Measurements from ENCODE around the gene ZNF502.
"Not testable (repeated sequence)": the region's sequence is repeated elsewhere in the genome, so short reads cannot be mapped to it uniquely, and the experiment has no call there.

Gene ZNF502

DNA sequence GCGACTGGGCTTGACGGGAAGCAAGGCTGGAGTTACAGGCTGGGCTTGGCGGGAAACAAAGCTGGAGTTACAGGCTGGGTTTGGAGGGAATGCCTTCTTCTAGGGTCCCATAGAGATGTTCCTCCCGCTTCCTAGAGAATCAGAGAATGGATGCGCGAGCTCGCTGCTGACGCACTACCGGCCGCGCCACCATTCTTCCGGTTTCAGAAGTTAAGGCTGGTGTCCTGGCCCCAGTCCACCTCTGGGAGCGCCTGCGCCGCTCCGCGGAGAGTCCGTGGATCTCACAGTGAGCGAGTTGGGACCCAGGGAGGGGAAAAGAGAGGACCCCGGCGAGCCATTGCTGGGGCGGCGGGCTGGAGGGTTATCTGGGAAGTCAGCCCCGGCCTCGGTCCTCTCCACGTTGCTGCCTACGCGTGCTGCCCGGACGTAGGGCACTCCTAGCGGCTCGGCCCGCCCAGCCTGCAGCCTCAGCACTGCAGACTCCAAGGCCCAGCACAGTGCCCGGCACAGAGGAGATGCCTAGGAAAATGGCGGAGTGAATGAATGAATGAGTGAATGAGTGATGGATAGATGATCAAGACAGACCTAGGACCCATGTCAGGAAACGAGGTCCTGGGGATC lies at the start of gene ZNF502:
ZNF502 (plus strand) TSS at position 206 of the 621 bp plus-strand sequence. CDS start 7,602 bp downstream, outside the sequence.
- DNase-seq, result peak in 1 of 3 experiments; percentile 54

DNA sequence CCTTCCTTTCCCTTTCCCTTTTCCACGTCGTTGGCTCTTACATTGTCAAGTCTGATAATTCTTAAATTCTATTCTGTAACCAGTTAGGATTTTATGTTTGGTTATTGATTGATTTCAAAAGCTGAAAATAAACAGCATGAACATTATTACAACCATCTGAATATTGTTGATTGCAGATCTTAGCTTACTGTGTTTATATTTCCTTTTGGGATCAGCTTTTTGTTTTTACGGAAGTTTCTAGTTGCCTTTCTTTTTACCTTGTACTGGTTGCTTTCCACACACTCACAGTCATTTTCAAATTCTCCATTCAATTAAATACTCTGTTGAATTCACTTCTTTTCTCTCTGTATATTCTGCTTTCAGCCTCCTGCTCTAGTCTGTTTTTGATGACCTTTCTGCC lies 47.3 kb upstream of the ZNF502 start:
- DNase-seq, result no peak

DNA sequence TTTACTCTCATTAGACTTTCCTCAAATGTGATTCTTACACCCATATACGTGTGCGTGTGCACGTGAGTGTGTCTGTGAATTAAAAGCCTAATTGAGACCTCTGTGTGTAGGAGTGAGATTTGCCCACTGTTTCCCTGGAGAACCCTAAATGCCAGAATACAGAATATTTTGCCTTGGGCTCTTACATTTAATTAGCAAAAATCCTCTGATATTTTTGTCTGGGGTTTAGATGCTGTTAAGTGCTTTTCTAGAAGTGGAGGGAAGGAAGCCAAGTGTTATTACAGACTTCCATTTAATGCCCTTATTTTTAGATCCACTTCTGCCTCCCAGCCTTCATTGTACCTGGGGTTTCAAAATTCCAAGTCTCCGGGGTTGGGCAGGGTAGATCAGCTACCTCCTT lies 46.1 kb upstream of the ZNF502 start:
- DNase-seq, result no peak

DNA sequence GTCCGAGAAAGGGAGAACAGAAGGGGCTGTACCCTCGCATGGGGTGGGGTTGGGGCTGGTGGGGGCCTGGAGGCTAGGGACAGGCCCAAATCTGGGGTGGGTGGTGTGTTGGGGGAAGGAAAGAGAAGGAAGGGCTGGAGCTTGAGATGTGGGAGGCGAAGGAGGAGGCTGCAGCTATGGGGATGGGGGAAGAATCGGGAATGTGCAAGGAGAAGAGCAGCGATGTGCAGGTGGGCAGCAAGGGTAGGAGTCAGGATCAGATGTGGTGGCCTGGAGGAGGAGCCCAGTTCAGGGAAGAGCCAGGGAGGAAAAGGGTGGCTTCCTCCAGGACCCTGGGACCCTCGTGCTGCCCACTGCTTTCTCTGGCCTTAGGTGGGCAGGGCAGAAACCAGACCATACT lies 42.7 kb upstream of the ZNF502 start:
- DNase-seq, result no peak

DNA sequence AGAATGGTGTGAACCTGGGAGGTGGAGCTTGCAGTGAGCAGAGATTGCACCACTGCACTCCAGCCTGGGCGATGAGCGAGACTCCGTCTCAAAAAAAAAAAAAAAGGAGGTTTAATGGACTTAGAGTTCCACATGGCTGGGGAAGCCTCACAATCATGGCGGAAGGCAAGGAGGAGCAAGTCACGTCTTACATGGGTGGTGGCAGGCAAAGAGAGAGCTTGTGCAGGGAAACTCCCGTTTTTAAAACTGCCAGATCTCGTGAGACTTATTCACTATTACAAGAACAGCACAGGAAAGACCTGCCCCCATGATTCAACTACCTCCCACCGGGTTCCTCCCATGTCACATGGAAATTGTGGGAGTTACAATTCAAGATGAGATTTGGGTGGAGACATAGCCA lies 39.0 kb upstream of the ZNF502 start:
- not testable (repeated sequence) for DNase-seq

DNA sequence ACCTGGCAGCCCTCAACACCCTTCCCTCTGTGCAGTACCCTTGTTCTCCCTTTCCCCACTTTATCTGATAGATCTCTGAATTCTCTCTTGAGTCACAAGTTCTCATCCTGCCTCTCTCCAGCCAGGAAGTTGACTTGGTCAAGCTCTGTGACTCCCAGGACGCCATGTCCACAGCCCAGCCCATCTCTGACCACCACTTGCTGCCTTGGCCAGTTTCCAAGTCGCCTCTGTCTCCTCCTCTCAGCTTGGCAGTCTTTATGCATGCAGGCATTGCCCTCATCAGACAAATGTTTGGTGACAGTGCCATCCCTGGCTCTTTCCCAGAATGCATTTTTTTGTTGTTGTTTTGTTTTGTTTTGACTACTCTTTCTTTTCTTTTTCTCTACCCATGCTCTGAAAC lies 38.2 kb upstream of the ZNF502 start:
- DNase-seq, result no peak

DNA sequence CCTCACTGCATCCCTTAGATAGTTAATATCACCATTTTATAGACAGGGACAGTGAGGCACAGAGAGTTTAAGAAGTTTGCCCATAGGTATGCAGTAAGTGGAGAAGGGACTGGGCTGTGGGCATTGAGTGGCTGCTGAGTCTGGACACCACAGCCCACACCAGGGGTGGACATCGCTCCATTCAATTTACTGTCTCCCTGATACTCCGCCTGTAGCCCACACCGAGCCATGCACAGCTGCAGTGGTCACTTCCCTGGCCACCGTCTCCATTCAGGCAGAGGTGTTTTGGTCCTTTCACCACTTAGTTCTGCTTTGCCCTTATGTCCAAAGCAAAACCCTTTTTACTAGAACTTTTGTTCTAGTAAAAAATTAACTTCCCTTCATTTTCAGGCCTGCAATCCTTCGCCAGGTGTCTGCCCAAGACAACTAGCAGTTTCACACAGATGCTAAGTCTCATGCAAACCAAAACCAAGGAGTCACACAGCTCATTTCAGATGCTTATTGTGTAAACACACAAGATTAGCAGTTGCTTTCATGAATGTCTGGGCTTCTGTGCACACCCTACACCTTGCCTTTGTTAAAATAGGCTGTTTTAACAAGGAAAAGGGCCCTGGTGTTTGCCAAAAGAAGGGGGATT lies 33.9 kb upstream of the ZNF502 start:
- DNase-seq, result no peak

DNA sequence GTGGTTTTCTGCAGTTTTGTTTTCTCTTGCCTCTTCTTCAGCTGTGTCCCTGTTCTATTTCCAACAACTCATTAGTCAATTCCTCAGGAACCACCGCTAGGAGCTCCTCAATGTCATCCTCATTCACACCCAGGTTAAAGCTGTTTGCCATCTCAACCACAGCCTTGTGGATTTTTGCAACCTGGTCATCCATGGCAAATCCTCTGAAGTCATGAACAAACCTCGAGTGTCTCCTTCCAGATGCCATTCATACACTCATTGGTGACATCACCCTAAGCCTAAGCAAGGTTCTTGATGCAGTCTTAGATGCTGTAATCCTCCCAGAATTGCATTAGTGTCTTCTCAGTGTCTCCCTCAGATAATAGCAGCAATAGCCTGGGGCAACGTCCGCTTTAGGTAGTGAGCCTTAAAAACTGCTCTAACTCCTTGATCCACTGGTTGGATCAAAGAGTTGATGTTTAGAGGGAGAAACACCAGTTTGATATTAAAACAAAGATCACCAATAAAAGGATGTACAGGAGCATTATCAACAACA lies 31.5 kb upstream of the ZNF502 start:
- no peak for DNase-seq

DNA sequence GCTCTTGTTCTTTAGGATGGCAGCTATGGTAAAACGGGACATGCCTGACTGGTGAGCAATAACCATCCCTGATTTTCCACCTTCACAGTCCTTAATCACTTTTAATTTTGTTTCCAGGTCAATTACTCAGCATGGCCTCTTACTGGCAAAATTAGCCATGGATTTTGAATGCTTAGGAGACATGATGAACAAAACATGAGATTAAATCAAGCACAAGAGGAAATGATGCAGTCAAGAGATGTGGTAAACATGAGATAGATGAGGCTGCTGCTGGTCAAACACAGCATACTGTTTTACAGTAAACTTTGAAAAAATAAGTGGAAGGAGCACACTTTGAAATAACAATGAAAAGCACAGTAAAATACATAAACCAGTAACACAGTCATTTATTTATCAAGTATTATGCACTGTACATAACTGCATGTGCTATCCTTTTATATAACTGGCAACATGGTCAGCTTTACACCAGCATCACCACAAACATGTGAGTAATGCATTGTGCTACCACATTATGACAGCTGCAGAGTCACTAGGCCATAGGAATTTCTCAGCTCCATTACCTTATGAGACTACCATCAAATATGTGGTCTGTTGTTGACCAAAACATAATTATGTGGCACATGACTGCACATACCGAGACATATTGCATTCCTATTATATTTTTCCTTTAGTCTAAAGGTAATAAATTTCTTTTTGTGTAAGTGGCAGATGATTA lies 30.1 kb upstream of the ZNF502 start:
- DNase-seq, result no peak

DNA sequence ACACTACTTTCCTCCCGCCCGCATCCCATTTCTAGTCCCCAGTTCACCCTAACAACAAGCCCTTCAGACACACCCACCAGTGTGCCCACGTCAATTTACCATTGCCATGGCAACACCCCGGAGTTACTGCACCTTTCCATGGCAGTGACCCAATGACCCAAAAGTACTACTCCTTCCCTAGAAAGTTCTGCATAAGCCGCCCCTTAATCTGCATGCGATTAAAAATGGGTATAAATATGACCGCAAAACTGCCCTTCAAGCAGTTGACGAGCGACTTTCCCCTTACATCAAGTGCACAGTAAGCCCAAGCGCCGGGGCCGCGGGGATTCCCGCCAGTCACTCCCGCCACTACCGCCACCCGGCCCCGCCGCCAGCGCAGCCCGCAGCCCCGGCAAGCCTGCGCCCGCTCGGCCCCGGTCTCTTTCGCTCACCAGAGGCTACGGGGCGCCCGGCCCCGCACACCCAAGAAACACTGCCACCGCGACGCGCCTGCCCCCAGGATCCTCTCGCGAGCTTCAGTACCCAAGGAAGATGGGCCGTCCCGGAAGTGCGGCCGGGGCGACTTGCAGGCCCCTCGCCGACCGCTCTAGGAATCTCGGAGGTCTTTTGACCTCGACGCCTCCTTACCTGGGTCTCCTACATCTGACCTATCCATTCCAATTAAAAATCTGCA lies 27.2 kb upstream of the ZNF502 start:
- DNase-seq, result peak; percentile 69 to 85 (median 74)

DNA sequence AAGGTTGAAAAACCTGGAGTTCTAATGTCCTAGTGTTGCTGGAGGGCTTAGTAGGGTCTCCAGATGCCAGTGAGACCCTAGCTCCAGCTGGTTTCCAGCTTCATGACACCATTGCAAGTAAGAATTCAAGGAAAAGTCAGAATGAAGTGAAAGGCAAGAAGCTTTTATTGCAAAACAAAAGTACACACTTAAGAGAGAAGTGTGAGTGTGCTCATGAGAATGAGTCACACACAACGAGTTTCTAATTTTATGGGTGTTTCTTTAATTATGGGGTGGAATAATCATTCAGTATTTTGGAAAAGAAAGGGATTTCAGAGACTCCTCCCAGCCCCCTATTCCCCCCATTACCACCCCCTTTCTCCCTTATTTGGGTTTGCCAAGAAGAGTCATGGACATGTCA lies 24.6 kb upstream of the ZNF502 start:
- no peak for DNase-seq

DNA sequence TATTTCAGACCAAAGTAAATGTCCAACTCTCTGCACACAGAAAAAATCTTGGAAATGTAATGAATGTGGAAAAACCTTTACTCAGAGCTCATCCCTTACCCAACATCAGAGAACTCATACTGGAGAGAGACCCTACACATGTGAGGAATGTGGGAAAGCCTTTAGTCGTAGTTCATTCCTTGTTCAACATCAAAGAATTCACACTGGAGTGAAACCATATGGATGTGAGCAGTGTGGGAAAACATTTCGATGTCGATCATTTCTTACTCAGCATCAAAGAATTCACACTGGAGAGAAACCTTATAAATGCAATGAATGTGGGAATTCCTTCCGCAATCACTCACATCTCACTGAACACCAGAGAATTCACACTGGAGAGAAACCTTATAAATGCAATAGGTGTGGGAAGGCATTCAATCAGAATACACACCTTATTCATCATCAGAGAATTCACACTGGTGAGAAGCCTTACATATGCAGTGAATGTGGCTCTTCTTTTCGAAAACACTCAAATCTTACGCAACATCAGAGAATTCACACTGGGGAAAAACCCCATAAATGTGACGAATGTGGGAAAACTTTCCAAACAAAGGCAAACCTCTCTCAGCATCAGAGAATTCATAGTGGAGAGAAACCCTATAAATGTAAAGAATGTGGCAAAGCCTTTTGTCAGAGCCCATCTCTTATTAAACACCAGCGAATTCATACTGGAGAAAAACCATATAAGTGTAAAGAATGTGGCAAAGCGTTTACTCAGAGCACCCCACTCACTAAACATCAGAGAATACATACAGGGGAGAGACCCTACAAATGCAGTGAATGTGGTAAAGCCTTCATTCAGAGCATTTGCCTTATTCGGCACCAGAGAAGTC lies 9.0 kb downstream of the ZNF502 start:
- no peak for DNase-seq

DNA sequence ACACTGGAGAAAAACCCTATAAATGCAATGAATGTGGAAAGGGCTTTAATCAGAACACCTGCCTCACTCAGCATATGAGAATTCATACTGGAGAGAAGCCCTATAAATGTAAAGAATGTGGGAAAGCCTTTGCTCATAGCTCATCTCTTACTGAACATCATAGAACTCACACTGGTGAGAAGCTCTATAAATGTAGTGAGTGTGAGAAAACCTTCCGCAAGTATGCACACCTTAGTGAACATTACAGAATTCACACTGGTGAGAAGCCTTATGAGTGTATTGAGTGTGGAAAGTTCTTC lies 9.6 kb downstream of the ZNF502 start:
- no peak for DNase-seq

DNA sequence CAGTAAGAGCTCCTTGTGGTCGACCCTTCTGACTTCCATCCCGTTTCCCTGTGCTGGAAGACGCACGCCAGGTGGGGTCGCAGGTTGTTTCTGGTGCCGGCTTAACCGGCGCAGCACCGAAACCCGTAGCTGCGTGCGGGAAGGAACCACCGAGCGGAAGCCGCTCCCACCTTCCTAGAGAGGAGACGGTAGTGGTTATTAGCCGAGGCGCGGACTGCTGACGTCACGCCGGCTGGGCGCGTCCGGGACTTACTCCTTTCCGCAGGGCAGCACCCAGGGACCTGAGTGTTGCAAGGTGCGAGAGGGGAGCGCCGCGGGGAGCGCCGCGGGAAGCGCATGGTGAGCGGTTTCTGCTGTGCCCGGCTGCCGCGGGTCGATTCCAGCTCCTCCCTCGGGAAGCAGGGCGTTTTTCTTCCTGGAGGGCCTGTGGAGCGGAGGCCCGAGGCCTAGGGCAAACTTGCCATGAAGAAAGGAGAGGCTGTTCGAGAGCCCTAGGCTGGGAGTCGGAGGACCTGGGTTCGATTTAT lies 17.0 kb downstream of the ZNF502 start, which contains the start of gene ZNF501:
ZNF501 (plus strand) TSS at position 252 of the 527 bp plus-strand sequence. CDS start 4,787 bp downstream, outside the sequence.
- DNase-seq, result peak; percentile 86 to 93 (median 88)

DNA sequence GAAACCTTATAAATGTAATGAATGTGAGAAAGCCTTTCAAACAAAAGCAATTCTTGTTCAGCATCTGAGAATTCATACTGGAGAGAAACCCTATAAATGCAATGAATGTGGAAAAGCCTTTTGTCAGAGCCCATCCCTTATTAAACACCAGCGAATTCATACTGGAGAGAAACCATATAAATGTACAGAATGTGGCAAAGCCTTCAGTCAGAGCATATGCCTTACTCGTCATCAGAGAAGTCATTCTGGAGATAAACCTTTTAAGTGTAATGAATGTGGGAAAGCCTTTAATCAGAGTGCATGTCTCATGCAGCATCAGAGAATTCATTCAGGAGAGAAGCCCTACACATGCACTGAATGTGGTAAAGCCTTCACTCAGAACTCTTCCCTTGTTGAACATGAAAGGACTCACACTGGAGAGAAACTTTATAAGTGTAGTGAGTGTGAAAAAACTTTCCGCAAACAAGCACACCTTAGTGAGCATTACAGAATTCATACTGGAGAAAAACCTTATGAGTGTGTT lies 22.2 kb downstream of the ZNF502 start:
- DNase-seq, result no peak

DNA sequence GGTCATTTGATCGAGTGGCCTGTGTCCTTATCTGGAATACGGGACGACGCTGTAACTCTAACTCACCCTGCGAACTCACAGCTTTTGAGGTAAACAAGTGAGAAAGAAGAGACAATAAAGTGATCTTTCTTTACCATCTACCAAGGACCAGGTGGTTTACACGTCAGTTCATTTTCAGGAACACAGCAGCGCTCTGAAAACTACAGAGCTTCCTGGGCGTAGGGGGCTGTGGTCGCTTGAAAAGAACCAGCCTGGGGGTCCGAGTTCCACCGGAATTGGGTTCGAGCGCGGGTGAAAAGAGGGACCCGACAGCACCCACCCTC lies 48.6 kb downstream of the ZNF502 start:
- DNase-seq, result no peak

DNA sequence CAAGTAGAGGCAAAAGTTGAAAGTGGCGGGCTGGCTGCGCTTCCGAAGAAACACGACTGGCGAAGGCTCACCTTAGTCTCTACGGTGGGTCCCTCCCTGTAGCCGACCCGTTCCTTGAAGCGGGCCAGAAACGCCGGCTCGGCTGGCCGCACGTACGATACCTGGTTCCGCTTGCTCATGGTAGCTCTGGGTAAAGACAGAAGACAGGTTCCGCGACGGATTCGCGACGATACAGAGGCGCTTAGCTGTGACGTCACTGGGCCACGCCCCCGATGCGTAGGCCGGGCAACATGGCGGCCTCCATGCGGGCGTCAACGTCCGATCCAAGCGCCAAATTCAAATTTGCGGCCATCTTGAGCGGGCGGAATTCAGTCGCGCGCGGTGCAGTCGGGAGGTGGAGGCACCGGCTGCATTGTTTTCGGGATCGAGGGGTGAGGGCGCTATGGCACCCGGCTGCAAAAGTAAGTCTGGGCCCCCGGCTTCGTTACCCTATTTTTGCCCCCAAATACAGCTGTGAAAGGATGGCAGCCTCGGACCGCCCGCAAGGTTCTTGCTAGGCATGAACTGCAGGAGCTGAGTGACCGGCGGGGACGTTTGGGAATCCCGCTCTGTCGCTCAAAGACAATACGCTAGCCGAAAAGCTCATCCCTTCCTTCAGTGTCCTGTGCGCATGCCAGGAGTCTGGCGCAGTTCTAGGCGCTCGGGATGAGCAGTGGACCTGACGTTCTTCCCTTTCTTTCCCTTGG lies 49.1 kb downstream of the ZNF502 start, which contains the start of the genes KIAA1143 and KIF15:
KIAA1143 (minus strand) TSS at position 196 of the 746 bp plus-strand sequence; CDS start at position 179, 17 bp downstream.
KIF15 (plus strand) TSS at position 371 of the 746 bp plus-strand sequence; CDS start at position 443, 72 bp downstream.
- DNase-seq, result peak; percentile 87 to 95 (median 94)

DNA sequence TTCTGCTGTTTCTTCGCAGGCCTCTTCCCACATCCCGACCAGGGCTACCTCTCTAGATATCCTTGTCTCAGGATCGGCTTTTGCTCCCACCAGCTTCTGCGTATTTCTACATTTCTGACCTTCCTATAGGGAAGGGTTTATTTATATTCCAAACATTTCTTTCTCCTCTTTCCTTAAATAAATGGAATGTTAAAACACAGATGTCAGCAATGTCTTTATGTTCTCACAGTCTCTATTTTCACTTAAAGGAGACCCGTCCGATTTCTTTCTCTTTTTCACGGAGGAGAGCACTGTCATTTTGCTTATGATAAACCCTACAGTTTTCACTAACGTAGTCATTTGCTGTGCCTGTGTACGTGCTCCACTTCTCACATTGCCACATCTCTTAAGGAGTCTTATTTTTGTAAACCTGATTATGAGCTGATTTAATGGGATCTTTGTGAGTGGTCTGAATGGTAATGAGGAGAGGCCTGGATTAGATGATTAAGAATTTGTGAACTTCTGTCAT lies 49.8 kb downstream of the ZNF502 start:
- peak in 2 of 3 experiments; percentile 24 to 60 for DNase-seq

DNA sequence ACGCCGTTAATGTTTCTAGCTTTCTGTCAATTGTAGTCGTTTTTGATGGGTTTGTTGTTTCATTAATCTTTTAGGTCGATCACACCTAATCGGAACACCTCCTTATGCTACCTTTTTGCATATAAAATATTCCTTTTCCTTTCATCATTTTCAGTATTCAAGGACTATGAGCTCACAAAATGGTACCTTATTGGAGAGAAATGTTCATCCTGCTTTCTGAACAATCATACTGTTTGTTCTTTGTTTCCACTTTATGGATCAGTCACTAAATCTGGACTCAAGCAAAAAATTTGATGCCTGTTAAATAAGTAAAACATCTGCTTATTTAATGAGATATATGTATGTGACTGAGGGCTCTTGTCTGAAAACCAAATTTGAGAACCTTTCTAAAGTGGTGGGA lies 50.2 kb downstream of the ZNF502 start:
- DNase-seq, result no peak

DNA sequence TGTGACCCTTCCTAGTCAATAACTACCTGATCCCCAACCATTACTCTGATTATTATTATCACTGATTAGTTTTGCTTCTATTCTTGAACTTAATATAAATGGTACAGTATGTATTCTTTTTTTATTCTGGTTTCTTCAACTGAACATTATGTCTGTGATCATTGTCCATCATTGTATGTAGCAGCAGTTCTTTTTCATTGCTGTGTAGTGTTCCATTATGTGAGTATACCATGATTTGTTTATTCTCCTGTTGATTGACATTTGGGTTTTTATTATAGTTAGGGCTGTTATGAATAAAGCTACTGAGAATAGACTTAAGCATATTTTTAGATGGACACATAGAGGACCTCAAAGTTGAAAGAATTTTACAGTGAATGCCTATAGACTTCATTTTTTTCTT lies 51.8 kb downstream of the ZNF502 start:
- no peak for DNase-seq
